ENCODE results near the gene DEF6. TPM values are rescaled to one million over a fixed set of nuclear protein-coding genes. Genes with fewer than 3 reads are reported as not detected.

DEF6 gene
- total RNA-seq, 3 donors from 2014 or later, result 4.8 to 14.2 (median 14.1) TPM

DNA sequence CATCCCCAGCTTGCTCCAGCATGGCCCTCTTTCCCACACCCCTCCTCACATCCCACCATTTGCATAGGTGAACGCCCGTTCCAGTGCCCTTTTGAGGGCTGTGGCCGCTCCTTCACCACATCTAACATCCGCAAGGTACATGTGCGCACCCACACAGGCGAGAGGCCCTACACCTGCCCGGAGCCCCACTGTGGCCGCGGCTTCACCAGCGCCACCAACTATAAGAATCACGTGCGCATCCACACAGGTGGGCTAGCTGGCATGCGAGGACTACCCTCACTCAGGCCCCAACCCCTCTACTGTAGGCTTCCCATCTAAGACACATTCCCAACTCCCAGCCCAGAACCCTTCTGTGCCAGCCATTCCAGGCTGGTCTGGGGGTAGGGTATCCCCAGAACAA is 6.1 kb upstream of the DEF6 start:
- no peaks in the 10 kb centered on the region for H3K9me3 ChIP-seq
- no peak overlapping the region for H3K4me3 ChIP-seq
- DNase-seq (ENCODE audit: low spot score in 2 of 2), result no peak
- TF ChIP-seq POLR2AphosphoS5 (IDR thresholded peaks at IDR 0.05) (no peak), POLR2A (IDR thresholded peaks at IDR 0.05) (no peak)
- TF ChIP-seq, protein P1, sequence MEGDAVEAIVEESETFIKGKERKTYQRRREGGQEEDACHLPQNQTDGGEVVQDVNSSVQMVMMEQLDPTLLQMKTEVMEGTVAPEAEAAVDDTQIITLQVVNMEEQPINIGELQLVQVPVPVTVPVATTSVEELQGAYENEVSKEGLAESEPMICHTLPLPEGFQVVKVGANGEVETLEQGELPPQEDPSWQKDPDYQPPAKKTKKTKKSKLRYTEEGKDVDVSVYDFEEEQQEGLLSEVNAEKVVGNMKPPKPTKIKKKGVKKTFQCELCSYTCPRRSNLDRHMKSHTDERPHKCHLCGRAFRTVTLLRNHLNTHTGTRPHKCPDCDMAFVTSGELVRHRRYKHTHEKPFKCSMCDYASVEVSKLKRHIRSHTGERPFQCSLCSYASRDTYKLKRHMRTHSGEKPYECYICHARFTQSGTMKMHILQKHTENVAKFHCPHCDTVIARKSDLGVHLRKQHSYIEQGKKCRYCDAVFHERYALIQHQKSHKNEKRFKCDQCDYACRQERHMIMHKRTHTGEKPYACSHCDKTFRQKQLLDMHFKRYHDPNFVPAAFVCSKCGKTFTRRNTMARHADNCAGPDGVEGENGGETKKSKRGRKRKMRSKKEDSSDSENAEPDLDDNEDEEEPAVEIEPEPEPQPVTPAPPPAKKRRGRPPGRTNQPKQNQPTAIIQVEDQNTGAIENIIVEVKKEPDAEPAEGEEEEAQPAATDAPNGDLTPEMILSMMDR (IDR thresholded peaks at IDR 0.05), result no peak
- H3K4me1 ChIP-seq, result no peaks in the 10 kb centered on the region
- intact Hi-C loops (cut with DNase I; ENCODE audit: low total_unique reads), result no loop called here
- no peak overlapping the region for H3K27ac ChIP-seq
- peaks cover 15% of the 10 kb centered on the region for H3K36me3 ChIP-seq
- H3K27me3 ChIP-seq, result no peaks in the 10 kb centered on the region

GRCh38 chr6:35292494-35292893 is 5.1 kb upstream of the DEF6 start:
- intact Hi-C loops (cut with DNase I; ENCODE audit: low total_unique reads), result no loop called here

GRCh38 chr6:35293681-35294080 is 3.9 kb upstream of the DEF6 start:
- H3K4me3 ChIP-seq, result no peak overlapping the region
- peaks cover 9% of the 10 kb centered on the region for H3K36me3 ChIP-seq
- no peak for DNase-seq (ENCODE audit: low spot score in 2 of 2)
- peaks cover 4 to 6% of the 10 kb centered on the region in 2 donors for H3K4me1 ChIP-seq
- H3K27me3 ChIP-seq, result no peaks in the 10 kb centered on the region
- no peak for TF ChIP-seq POLR2A (IDR thresholded peaks at IDR 0.05)
- TF ChIP-seq, protein P1 (IDR thresholded peaks at IDR 0.05), result no peak
- TF ChIP-seq POLR2AphosphoS5 (IDR thresholded peaks at IDR 0.05), result no peak
- intact Hi-C loops (cut with DNase I; ENCODE audit: low total_unique reads), result no loop called here
- no peaks in the 10 kb centered on the region for H3K9me3 ChIP-seq
- H3K27ac ChIP-seq, result no peak overlapping the region

More at GRCh38 chr6:35292494-35292893, 5.1 kb upstream of the DEF6 start:
- Histone ChIP-seq H3K4me3 (no peak overlapping the region), H3K4me1 (peaks cover 3 to 6% of the 10 kb centered on the region in 2 donors), H3K27ac (no peak overlapping the region), H3K36me3 (peaks cover 15% of the 10 kb centered on the region), H3K9me3 (no peaks in the 10 kb centered on the region), H3K27me3 (no peaks in the 10 kb centered on the region)
- TF ChIP-seq POLR2A (IDR thresholded peaks at IDR 0.05) (no peak), POLR2AphosphoS5 (IDR thresholded peaks at IDR 0.05) (no peak)
- TF ChIP-seq, protein P1 (IDR thresholded peaks at IDR 0.05), result no peak
- DNase-seq (ENCODE audit: low spot score in 2 of 2), result no peak

DNA sequence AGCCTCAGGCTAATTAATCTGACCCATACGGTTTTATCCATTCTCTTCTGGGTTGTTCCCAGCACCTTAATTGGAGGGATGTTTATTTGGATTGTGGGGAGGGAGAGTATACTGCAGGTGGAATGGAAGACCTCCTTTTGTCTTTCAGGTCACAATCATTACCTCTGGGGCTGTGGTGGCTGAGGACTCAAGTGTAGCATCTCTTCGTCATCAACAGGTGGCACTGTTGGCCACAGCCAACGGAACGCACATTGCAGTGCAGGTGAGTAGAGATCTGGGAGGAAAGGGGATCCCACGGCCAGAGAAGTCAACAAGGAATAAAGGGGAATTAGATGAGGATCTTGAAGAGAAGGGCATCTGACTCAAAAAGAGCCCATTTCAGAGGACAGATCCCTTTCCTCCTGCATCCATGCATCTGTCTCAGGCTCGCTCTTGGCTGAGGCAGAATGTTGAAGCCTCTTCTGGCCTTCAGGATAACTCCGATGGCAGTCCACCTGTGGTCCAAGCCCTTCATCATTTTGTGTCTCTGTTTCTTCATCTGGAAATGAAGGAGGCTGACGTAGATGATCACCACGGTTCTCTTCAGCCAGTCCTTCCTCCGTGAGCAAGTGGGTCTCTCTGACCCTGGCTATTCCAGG is 3.2 kb upstream of the DEF6 start:
- no peak overlapping the region for H3K27ac ChIP-seq
- no peaks in the 10 kb centered on the region for H3K9me3 ChIP-seq
- peaks cover 9% of the 10 kb centered on the region for H3K36me3 ChIP-seq
- H3K4me1 ChIP-seq, result peaks cover 4 to 6% of the 10 kb centered on the region in 2 donors
- H3K27me3 ChIP-seq, result no peaks in the 10 kb centered on the region
- no peak overlapping the region for H3K4me3 ChIP-seq
- TF ChIP-seq POLR2AphosphoS5 (IDR thresholded peaks at IDR 0.05), result no peak
- TF ChIP-seq, protein P1 (IDR thresholded peaks at IDR 0.05), result peak; percentile 51 to 67 (median 66)
- no peak for DNase-seq (ENCODE audit: low spot score in 2 of 2)
- intact Hi-C loops (cut with DNase I; ENCODE audit: low total_unique reads), result no loop called here

DNA sequence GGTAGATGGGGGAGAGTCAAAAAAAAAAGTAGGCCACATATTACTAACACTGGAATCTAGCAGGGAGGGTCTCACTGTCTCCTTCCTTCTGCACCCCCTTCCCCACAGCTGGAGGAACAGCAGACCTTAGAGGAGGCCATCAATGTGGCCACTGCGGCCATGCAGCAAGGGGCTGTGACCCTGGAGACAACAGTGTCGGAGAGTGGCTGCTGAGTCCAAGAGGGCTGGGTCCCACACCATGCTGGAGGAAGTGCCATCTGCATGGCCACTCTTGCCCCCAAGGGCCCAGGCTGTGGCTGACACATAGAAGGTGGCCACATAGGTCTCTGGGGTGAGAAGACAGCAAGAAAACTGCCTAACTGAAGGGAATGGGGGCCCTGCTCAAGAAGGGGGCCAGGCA is 2.6 kb upstream of the DEF6 start:
- TF ChIP-seq, protein P1 (IDR thresholded peaks at IDR 0.05), result no peak
- TF ChIP-seq POLR2AphosphoS5 (IDR thresholded peaks at IDR 0.05) (no peak), POLR2A (IDR thresholded peaks at IDR 0.05) (no peak)
- Histone ChIP-seq H3K36me3 (peaks cover 9% of the 10 kb centered on the region), H3K4me1 (peaks cover 4 to 6% of the 10 kb centered on the region in 2 donors), H3K4me3 (no peak overlapping the region), H3K27ac (no peak overlapping the region), H3K27me3 (no peaks in the 10 kb centered on the region), H3K9me3 (no peaks in the 10 kb centered on the region)
- intact Hi-C loops (cut with DNase I; ENCODE audit: low total_unique reads), result loop anchor here (5.0 kb wide), 1 partner anchor 522 kb away; no protein-coding TSS in a partner anchor
- DNase-seq (ENCODE audit: low spot score in 2 of 2), result no peak
